Heart right ventricle (tissue), 16 donors: ENCODE results near the gene MRPL4. TPM values are rescaled to one million over a fixed set of nuclear protein-coding genes. Genes with fewer than 3 reads are reported as not detected.

Experiments
- ATAC-seq, 8 donors: fragments of 200-7000 bp; cut with Tn5 transposase; one replicate each; pipeline ENCODE4 v1.9.1; 2020; ENCODE audit warnings: mild to moderate bottlenecking in 8 of 8, moderate library complexity in 8 of 8, moderate number of reproducible peaks in 1 of 8
- DNase-seq, 2 donors: peaks; one replicate each; pipeline ENCODE4 v3.0.0-alpha.2; 2020
- H3K27ac ChIP-seq, 10 donors: fragments of 200-600 bp; sonication (generic) in 2 of 10; one replicate each; pipeline versions ENCODE4 v1.5.0 to v1.8.0; 2020 to 2022; ENCODE audit warnings: mild to moderate bottlenecking in 3 of 10
- H3K27me3 ChIP-seq, 7 donors: fragments of 200-600 bp; one replicate each; pipeline ENCODE4 v1.8.0; 2021 to 2022; ENCODE audit warnings: mild to moderate bottlenecking in 2 of 7
- H3K36me3 ChIP-seq, 9 donors: fragments of 200-600 bp; sonication (generic) in 1 of 9; one replicate each; pipeline versions ENCODE4 v1.5.0 to v1.8.0; 2020 to 2022; ENCODE audit warnings: mild to moderate bottlenecking in 2 of 9
- H3K4me1 ChIP-seq, 9 donors: fragments of 200-600 bp; sonication (generic) in 1 of 9; one replicate each; pipeline versions ENCODE4 v1.5.0 to v1.8.0; 2020 to 2022; ENCODE audit warnings: mild to moderate bottlenecking in 4 of 9
- H3K4me3 ChIP-seq, 10 donors: fragments of 200-600 bp; sonication (generic) in 2 of 10; one replicate each; pipeline versions ENCODE4 v1.5.0 to v1.8.0; 2020 to 2022; ENCODE audit warnings: mild to moderate bottlenecking in 7 of 10, moderate library complexity in 2 of 10
- H3K9me3 ChIP-seq, 11 donors: fragments of 200-600 bp in 10 of 11; sonication (generic) in 2 of 11; one replicate each; pipeline versions ENCODE4 v1.5.0 to v1.8.0; 2013 to 2022; ENCODE audit warnings: mild to moderate bottlenecking in 2 of 11, control low read depth in 1 of 11, moderate library complexity in 1 of 11
- CTCF ChIP-seq, 9 donors: fragments of 200-600 bp; sonication (generic) in 2 of 9; IDR thresholded peaks; one replicate each; pipeline versions ENCODE4 v1.5.0 to v1.8.0; 2021 to 2022; ENCODE audit warnings: antibody characterized with exemption in 9 of 9, mild to moderate bottlenecking in 5 of 9, moderate library complexity in 1 of 9
- WGBS, 2 donors: extraction: QIAGEN DNeasy Blood & Tissue Kit; methylation state at CpG; one replicate each; pipeline ENCODE4 v1.1.7; 2013; ENCODE audit warnings: inconsistent platforms in 1 of 2; 5-methylcytosine and 5-hydroxymethylcytosine counted together
- intact Hi-C, 10 donors: fragments of 100-400 bp; cut with DNase I; formaldehyde crosslinking; loops; one replicate each; pipeline versions ENCODE4 v1.11.1 to v1.14.2; 2022
- polyA plus RNA-seq, 2 donors: library from polyadenylated mRNA; stranded (reverse); fragments of 200-250 nt; gene quantifications; one replicate each; pipeline ENCODE4 v1.2.3, GENCODE V29; 2013
- total RNA-seq, 10 donors: library from RNA; stranded (reverse); fragmentation: NEBNext Ultra II Directional in 3 of 10; extraction: Animal tissue kit (Norgen Biotek cat#: 25700) in 3 of 10; gene quantifications; one replicate each; pipeline versions ENCODE4 v1.2.1 to v1.2.4, GENCODE V29; 2021 to 2023
- donor health status: Arrhythmogenic right ventricular cardiomyopathy.
- donor health status: ischemic (EF 13 %, LVEDD 7.1; RV severe dilation, severe dysfunction).
- donor health status: healthy with polysubstance abuse.
- donor health status: DM: no; HTN: yes; CAD: no.
- donor health status: DM: no; HTN: no; CAD: no.
- donor health status: ischemic (EF 25% LVEDD 6.9; RV normal size, moderate dysfunction).
- donor health status: ischemic (EF 25% LVEDD 5.7; RV mildly dilated, moderate dysfunction).
- donor health status: healthy.
- donor health status: DM: yes; HTN: yes; CAD: no.
- donor health status: Ischemic cardiomyopathy.
- donor health status: ischemic (EF 35%, LVEDD 5.7; RV mildly dilated, moderate dysfunction).
- donor health status: nonischemic (EF 11% LVEDD 7.7; RV severe dilation, severe dysfunction).
- donor health status: DM: yes; HTN: yes; CAD: no.
- donor health status: PGD.
- donor health status: ischemic (EF 29% LVEDD 5.4; RV normal size, mild dysfunction).
- donor health status: nonischemic (EF 23%, LVEDD 6.1; RV moderate dilation, normal function).

Gene MRPL4
- total and polyA plus RNA-seq, 12 donors = 29.0 to 101 (median 69.0) TPM

- DNase-seq (peak; percentile 83 to 88), ATAC-seq (peak; percentile 67 to 77 (median 74))
- intact Hi-C loops = loop anchor here in 6 of 10 donors (5.0 to 10.0 kb wide), 3 partner anchors 46 to 64 kb away; partner anchors contain the start of genes RAVER1 (in 5 of the 6), ICAM3 (in 2 of the 6) and FDX2 (in 1 of the 6)
- Histone ChIP-seq H3K27ac (peak within 1 kb of the TSS; percentile 87 to 99 (median 91)), H3K9me3 (no peaks in the 10 kb centered on the region), H3K4me3 (peak within 1 kb of the TSS; percentile 25 to 78 (median 58)), H3K27me3 (peaks cover 0 to 19% (median 3%) of the 10 kb centered on the region in 7 donors), H3K4me1 (peaks cover 7 to 72% (median 46%) of the 10 kb centered on the region in 9 donors), H3K36me3 (peaks cover 0 to 28% (median 0%) of the 10 kb centered on the region in 9 donors)
- 3 to 4% methylated on average over 51 of the region's 51 CpGs for WGBS, 2 donors
- TF ChIP-seq CTCF (IDR thresholded peaks at IDR 0.05) = peak in 3 of 9 donors; percentile 7 to 21 (median 13)
Measured at GRCh38 chr19:10270616-10271394, 18.8 kb downstream of the MRPL4 start, which contains the start of gene ICAM1. TSS of gene ICAM1 (plus strand) at chr19:10271120. CDS start at chr19:10271160, 40 bp downstream.

GRCh38 chr19:10271543-10272086 lies 19.6 kb downstream of the MRPL4 start:
- Histone ChIP-seq H3K36me3 (peaks cover 0 to 36% (median 0%) of the 10 kb centered on the region in 9 donors), H3K27ac (peak overlapping the region; percentile 87 to 99 (median 91)), H3K27me3 (peaks cover 0 to 19% (median 3%) of the 10 kb centered on the region in 7 donors), H3K4me3 (peak overlapping the region; percentile 25 to 78 (median 58)), H3K9me3 (no peaks in the 10 kb centered on the region), H3K4me1 (peaks cover 7 to 79% (median 46%) of the 10 kb centered on the region in 9 donors)
- intact Hi-C loops = loop anchor here in 6 of 10 donors (5.0 to 10.0 kb wide), 3 partner anchors 46 to 63 kb away; partner anchors contain the start of genes RAVER1 (in 5 of the 6), ICAM3 (in 2 of the 6) and FDX2 (in 1 of the 6)
- whole genome bisulfite sequencing, 2 donors = 32 to 40% methylated on average over 12 of the region's 12 CpGs
- no peak for TF ChIP-seq CTCF (IDR thresholded peaks at IDR 0.05)
- no peak for DNase-seq
- peak in 1 of 8 donors; percentile 10 for ATAC-seq

- 85 to 86% methylated on average over 10 of the region's 10 CpGs for WGBS, 2 donors
- DNase-seq (no peak), ATAC-seq (no peak)
- intact Hi-C loops = loop anchor here in 6 of 10 donors (5.0 to 10.0 kb wide), 3 partner anchors 43 to 60 kb away; partner anchors contain the start of genes RAVER1 (in 5 of the 6), ICAM3 (in 2 of the 6) and FDX2 (in 1 of the 6)
- no peak overlapping the region for H3K4me3 ChIP-seq
- TF ChIP-seq CTCF (IDR thresholded peaks at IDR 0.05) = no peak
- H3K27me3 ChIP-seq = peaks cover 0 to 18% (median 3%) of the 10 kb centered on the region in 7 donors
- peaks cover 4 to 62% (median 21%) of the 10 kb centered on the region in 9 donors for H3K4me1 ChIP-seq
- no peak overlapping the region for H3K27ac ChIP-seq
- no peaks in the 10 kb centered on the region for H3K9me3 ChIP-seq
- peaks cover 0 to 66% (median 4%) of the 10 kb centered on the region in 9 donors for H3K36me3 ChIP-seq
Measured at GRCh38 chr19:10274589-10274988, 22.6 kb downstream of the MRPL4 start.
